Osteoblast (primary cell): ENCODE measurements around the gene DDX24. TPM values are rescaled to one million over a fixed set of nuclear protein-coding genes. Genes with fewer than 3 reads are reported as not detected.

Experiments used
- DNase-seq: peaks from one replicate; pipeline ENCODE4 v3.0.0; 2011; ENCODE audit warnings: low spot score, mixed read lengths; ENCODE audit not compliant: insufficient read length; ENCODE audit errors: missing footprints
- H2AFZ ChIP-seq: 2 replicates; pipeline ENCODE4 v1.6.0; 2011; ENCODE audit warnings: mild to moderate bottlenecking, low read length
- H3K27ac ChIP-seq: 2 replicates; pipeline ENCODE4 v1.5.1; 2011; ENCODE audit warnings: mild to moderate bottlenecking, low read depth, low read length, moderate library complexity
- H3K27me3 ChIP-seq: 2 replicates; pipeline ENCODE4 v1.6.0; 2012; ENCODE audit warnings: mild to moderate bottlenecking, control low read depth, inconsistent platforms, low read length, moderate library complexity; ENCODE audit not compliant: insufficient read depth
- H3K36me3 ChIP-seq: 2 replicates; pipeline ENCODE4 v1.5.1; 2011; ENCODE audit warnings: mild to moderate bottlenecking, low read length, control low read depth, moderate library complexity; ENCODE audit not compliant: insufficient read depth
- H3K4me1 ChIP-seq: 2 replicates; pipeline ENCODE4 v1.5.1; 2011; ENCODE audit warnings: mild to moderate bottlenecking, low read length, control low read depth, moderate library complexity; ENCODE audit not compliant: insufficient read depth
- H3K4me2 ChIP-seq: 2 replicates; pipeline ENCODE4 v1.6.0; 2011; ENCODE audit warnings: mild to moderate bottlenecking, low read length; ENCODE audit not compliant: insufficient read depth
- H3K4me3 ChIP-seq: fragments of 200-600 bp; sonication (generic); 3 replicates; pipeline ENCODE4 v1.5.1; 2012; ENCODE audit warnings: mild to moderate bottlenecking, low read length, inconsistent platforms; ENCODE audit not compliant: insufficient read depth
- H3K79me2 ChIP-seq: 2 replicates; pipeline ENCODE4 v1.6.0; 2012; ENCODE audit warnings: mild to moderate bottlenecking, low read length, control low read depth, inconsistent platforms; ENCODE audit not compliant: insufficient read depth
- H3K9me3 ChIP-seq: 2 replicates; pipeline ENCODE4 v1.5.1; 2011; ENCODE audit warnings: low read depth, low read length, control low read depth
- H4K20me1 ChIP-seq: 2 replicates; pipeline ENCODE4 v1.6.0; 2012; ENCODE audit warnings: mild to moderate bottlenecking, low read length, control low read depth; ENCODE audit not compliant: insufficient read depth
- CTCF ChIP-seq: IDR thresholded peaks from 2 replicates; pipeline ENCODE4 v1.5.1; 2011; ENCODE audit warnings: mild to moderate bottlenecking, low read depth, low read length, moderate library complexity; ENCODE audit errors: extremely low read depth
- total RNA-seq: library from RNA; depleted of rRNA; stranded (reverse); fragments of >200 nt; gene quantifications from 2 replicates; pipeline ENCODE4 v1.2.3, GENCODE V29; 2012

DDX24 gene
- total RNA-seq, 1 donor: 134 TPM

GRCh38 chr14:94081386-94081820, 401 bp upstream of the DDX24 start:
- no peak for DNase-seq
- peaks cover 35% of the 10 kb centered on the region for H3K4me1 ChIP-seq
- H3K4me2 ChIP-seq: peak overlapping the region; percentile 98
- peak overlapping the region; percentile 93 for H2AFZ ChIP-seq
- H3K9me3 ChIP-seq: no peaks in the 10 kb centered on the region
- H3K4me3 ChIP-seq: peak overlapping the region; percentile 93
- TF ChIP-seq CTCF: no peak
- H3K27ac ChIP-seq: peak overlapping the region; percentile 95
- peaks cover 26% of the 10 kb centered on the region for H4K20me1 ChIP-seq
- H3K27me3 ChIP-seq: no peaks in the 10 kb centered on the region
- H3K36me3 ChIP-seq: peaks cover 25% of the 10 kb centered on the region
- peaks cover 75% of the 10 kb centered on the region for H3K79me2 ChIP-seq

GRCh38 chr14:94079891-94080620, 946 bp downstream of the DDX24 start:
- no peaks in the 10 kb centered on the region for H3K9me3 ChIP-seq
- TF ChIP-seq CTCF: no peak
- H3K27ac ChIP-seq: peak overlapping the region; percentile 95
- H3K36me3 ChIP-seq: peaks cover 25% of the 10 kb centered on the region
- H3K79me2 ChIP-seq: peaks cover 85% of the 10 kb centered on the region
- H4K20me1 ChIP-seq: peaks cover 30% of the 10 kb centered on the region
- peak; percentile 82 for DNase-seq
- peak overlapping the region; percentile 53 for H2AFZ ChIP-seq
- H3K27me3 ChIP-seq: no peaks in the 10 kb centered on the region
- H3K4me1 ChIP-seq: peaks cover 35% of the 10 kb centered on the region
- H3K4me3 ChIP-seq: peak overlapping the region; percentile 93
- H3K4me2 ChIP-seq: peak overlapping the region; percentile 98

GRCh38 chr14:94077823-94078222, 3.2 kb downstream of the DDX24 start:
- no peak for DNase-seq
- H3K9me3 ChIP-seq: no peaks in the 10 kb centered on the region
- no peak overlapping the region for H3K27ac ChIP-seq
- TF ChIP-seq CTCF: no peak
- H3K79me2 ChIP-seq: peaks cover 97% of the 10 kb centered on the region
- peaks cover 25% of the 10 kb centered on the region for H3K36me3 ChIP-seq
- H3K27me3 ChIP-seq: no peaks in the 10 kb centered on the region
- peaks cover 33% of the 10 kb centered on the region for H4K20me1 ChIP-seq
- no peak overlapping the region for H2AFZ ChIP-seq
- H3K4me1 ChIP-seq: peaks cover 35% of the 10 kb centered on the region
- peak overlapping the region; percentile 98 for H3K4me2 ChIP-seq
- H3K4me3 ChIP-seq: peak overlapping the region; percentile 34

GRCh38 chr14:94077111-94077821, 3.7 kb downstream of the DDX24 start:
- H4K20me1 ChIP-seq: peaks cover 33% of the 10 kb centered on the region

More at GRCh38 chr14:94077111-94077821, 3.7 kb downstream of the DDX24 start:
- H2AFZ ChIP-seq: no peak overlapping the region
- peaks cover 25% of the 10 kb centered on the region for H3K36me3 ChIP-seq
- no peaks in the 10 kb centered on the region for H3K27me3 ChIP-seq
- no peak for DNase-seq
- H3K4me1 ChIP-seq: peaks cover 35% of the 10 kb centered on the region
- no peak overlapping the region for H3K27ac ChIP-seq
- peaks cover 96% of the 10 kb centered on the region for H3K79me2 ChIP-seq
- H3K4me3 ChIP-seq: peak overlapping the region; percentile 18
- H3K9me3 ChIP-seq: no peaks in the 10 kb centered on the region
- peak overlapping the region; percentile 98 for H3K4me2 ChIP-seq
- no peak for TF ChIP-seq CTCF
